WI38 (cell line): Measurements from ENCODE around the gene NDUFB11.
A peak's percentile ranks its signal among the peaks of the same experiment; 100 is the strongest.

Experiments
- H3K4me3 ChIP-seq: 2 replicates; pipeline ENCODE4 v1.5.1; 2011; ENCODE audit warnings: low read depth, mild to moderate bottlenecking, control low read depth, low read length
- CTCF ChIP-seq: IDR thresholded peaks from 2 replicates; pipeline ENCODE4 v1.5.1; 2012; ENCODE audit warnings: low read depth, mild to moderate bottlenecking, control low read depth, low read length

NDUFB11 gene

GRCh38 chrX:47158131-47158530 lies 13.6 kb upstream of the NDUFB11 start:
- H3K4me3 ChIP-seq: no peak overlapping the region
- no peak for TF ChIP-seq CTCF

- TF ChIP-seq CTCF: no peak
- no peak overlapping the region for H3K4me3 ChIP-seq
Observed at GRCh38 chrX:47156611-47157520, 12.4 kb upstream of the NDUFB11 start.

- H3K4me3 ChIP-seq: no peak overlapping the region
- no peak for TF ChIP-seq CTCF
Observed at GRCh38 chrX:47151435-47151834, 6.9 kb upstream of the NDUFB11 start.

GRCh38 chrX:47148946-47149345 lies 4.4 kb upstream of the NDUFB11 start:
- no peak overlapping the region for H3K4me3 ChIP-seq
- no peak for TF ChIP-seq CTCF

GRCh38 chrX:47146936-47147859 lies 2.7 kb upstream of the NDUFB11 start:
- H3K4me3 ChIP-seq: peak overlapping the region; percentile 65
- TF ChIP-seq CTCF: no peak

GRCh38 chrX:47146121-47146935 lies 1.8 kb upstream of the NDUFB11 start:
- H3K4me3 ChIP-seq: peak overlapping the region; percentile 65
- no peak for TF ChIP-seq CTCF
